Measurements from ENCODE around the gene ROCK2. TPM values are rescaled to one million over a fixed set of nuclear protein-coding genes. Genes with fewer than 3 reads are reported as not detected.

The ROCK2 gene
- total RNA-seq, 1 donor from 2014 or later: 36.1 TPM

DNA sequence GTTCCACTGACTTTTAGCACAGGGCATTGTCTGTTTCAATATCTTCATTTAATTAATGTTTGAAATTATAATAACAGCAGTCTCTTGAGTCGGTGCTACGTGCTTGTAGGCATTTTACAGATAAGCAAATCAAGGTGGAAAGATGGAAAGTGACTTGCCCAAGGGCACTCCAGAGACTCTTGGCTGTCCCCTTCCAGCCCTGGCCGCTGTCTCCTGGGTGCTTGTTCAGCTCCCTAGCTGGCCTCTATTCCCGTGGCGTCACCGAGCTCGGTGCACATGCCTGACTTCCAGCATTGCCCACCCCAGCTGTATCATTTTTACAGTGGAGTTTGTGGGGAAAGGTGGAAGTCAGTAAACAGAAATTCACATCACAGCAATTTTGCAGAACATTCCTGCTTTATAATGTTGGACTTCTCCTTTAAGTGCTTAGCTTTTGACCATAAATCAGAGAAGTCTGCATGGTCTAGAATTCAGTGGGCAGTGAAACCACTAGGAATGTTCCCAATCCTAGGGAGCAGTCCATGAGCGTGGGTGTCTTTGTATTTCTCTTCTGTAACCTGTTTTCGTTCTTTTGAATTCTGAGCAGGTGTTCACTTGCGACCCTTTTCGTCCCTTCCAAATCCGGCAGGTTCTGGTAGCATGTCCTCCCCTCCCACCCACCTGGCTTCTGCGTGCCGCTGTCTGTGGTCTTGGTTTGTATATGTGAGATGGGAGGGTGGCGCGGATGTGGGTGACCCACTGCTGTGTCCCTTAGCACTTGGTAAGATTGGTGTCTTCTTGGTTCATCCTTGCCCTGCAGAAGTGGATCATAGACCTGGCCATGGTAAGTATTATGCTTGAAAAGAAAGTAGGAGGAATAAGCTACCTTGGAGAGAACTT lies 180.8 kb downstream of the ROCK2 start:
- Mint-ChIP-seq H3K27me3 (ENCODE audit: insufficient read depth, low read depth) (peaks cover 3% of the 10 kb centered on the region), H3K36me3 (no peaks in the 10 kb centered on the region), H3K4me3 (peak overlapping the region; percentile 28), H3K27ac (peak overlapping the region; percentile 51), H3K9me3 (no peaks in the 10 kb centered on the region), H3K4me1 (peaks cover 27% of the 10 kb centered on the region)
- H3K9me3 ChIP-seq (ENCODE audit: low read depth): no peaks in the 10 kb centered on the region
- no peaks in the 10 kb centered on the region for H3K79me2 ChIP-seq (ENCODE audit: low read depth)
- H3K27me3 ChIP-seq: no peaks in the 10 kb centered on the region
- no peak overlapping the region for H3K27ac ChIP-seq
- no peak overlapping the region for H3K4me2 ChIP-seq
- no peak overlapping the region for H3K9ac ChIP-seq
- TF ChIP-seq EZH2 (IDR thresholded peaks at IDR 0.05): no peak
- H4K20me1 ChIP-seq (ENCODE audit: low read depth): no peaks in the 10 kb centered on the region
- no peak for DNase-seq (ENCODE audit: low spot score)
- H3K4me1 ChIP-seq: peaks cover 18% of the 10 kb centered on the region
- H3K4me3 ChIP-seq: no peak overlapping the region
- no peaks in the 10 kb centered on the region for H3K36me3 ChIP-seq
- no peak overlapping the region for H2AFZ ChIP-seq (replicated peaks)
- H3F3A ChIP-seq (ENCODE audit: low read depth): peaks cover 13% of the 10 kb centered on the region

DNA sequence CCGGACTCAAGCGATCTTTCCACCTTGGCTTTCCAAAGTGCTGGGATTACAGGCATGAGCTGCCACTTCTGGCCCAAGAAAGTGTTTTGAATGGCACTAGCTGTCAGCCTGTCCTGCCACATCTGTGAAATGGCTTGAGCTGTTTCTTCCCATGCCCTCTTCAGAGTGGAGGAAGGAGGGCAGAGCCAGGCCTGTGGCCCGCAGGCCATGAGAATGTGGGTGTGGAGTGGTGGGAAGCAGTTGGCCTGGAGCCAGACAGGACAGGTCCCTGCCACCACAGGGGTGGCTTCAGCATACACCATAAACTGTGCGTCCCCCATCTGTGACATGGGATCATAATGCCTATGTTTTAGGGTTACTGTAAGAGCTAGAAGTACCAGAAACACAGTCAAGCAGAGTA lies 182.7 kb downstream of the ROCK2 start:
- Histone ChIP-seq H2AFZ (replicated peaks) (no peak overlapping the region), H3K4me2 (no peak overlapping the region), H3K36me3 (no peaks in the 10 kb centered on the region), H3K27me3 (peaks cover 6% of the 10 kb centered on the region), H3F3A (ENCODE audit: low read depth) (peaks cover 7% of the 10 kb centered on the region), H3K9me3 (ENCODE audit: low read depth) (no peaks in the 10 kb centered on the region), H3K4me1 (peaks cover 13% of the 10 kb centered on the region), H3K27ac (no peak overlapping the region), H4K20me1 (ENCODE audit: low read depth) (peaks cover 6% of the 10 kb centered on the region), H3K79me2 (ENCODE audit: low read depth) (no peaks in the 10 kb centered on the region), H3K9ac (no peak overlapping the region), H3K4me3 (no peak overlapping the region)
- no peak for DNase-seq (ENCODE audit: low spot score)
- Mint-ChIP-seq H3K9me3 (no peaks in the 10 kb centered on the region), H3K27ac (no peak overlapping the region), H3K4me1 (peaks cover 19% of the 10 kb centered on the region), H3K27me3 (ENCODE audit: insufficient read depth, low read depth) (peaks cover 6% of the 10 kb centered on the region), H3K4me3 (no peak overlapping the region), H3K36me3 (no peaks in the 10 kb centered on the region)
- TF ChIP-seq EZH2 (IDR thresholded peaks at IDR 0.05) (no peak), EZH2phosphoT487 (IDR thresholded peaks at IDR 0.05) (no peak)
- TF ChIP-seq, protein P1, sequence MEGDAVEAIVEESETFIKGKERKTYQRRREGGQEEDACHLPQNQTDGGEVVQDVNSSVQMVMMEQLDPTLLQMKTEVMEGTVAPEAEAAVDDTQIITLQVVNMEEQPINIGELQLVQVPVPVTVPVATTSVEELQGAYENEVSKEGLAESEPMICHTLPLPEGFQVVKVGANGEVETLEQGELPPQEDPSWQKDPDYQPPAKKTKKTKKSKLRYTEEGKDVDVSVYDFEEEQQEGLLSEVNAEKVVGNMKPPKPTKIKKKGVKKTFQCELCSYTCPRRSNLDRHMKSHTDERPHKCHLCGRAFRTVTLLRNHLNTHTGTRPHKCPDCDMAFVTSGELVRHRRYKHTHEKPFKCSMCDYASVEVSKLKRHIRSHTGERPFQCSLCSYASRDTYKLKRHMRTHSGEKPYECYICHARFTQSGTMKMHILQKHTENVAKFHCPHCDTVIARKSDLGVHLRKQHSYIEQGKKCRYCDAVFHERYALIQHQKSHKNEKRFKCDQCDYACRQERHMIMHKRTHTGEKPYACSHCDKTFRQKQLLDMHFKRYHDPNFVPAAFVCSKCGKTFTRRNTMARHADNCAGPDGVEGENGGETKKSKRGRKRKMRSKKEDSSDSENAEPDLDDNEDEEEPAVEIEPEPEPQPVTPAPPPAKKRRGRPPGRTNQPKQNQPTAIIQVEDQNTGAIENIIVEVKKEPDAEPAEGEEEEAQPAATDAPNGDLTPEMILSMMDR (IDR thresholded peaks at IDR 0.05): no peak

DNA sequence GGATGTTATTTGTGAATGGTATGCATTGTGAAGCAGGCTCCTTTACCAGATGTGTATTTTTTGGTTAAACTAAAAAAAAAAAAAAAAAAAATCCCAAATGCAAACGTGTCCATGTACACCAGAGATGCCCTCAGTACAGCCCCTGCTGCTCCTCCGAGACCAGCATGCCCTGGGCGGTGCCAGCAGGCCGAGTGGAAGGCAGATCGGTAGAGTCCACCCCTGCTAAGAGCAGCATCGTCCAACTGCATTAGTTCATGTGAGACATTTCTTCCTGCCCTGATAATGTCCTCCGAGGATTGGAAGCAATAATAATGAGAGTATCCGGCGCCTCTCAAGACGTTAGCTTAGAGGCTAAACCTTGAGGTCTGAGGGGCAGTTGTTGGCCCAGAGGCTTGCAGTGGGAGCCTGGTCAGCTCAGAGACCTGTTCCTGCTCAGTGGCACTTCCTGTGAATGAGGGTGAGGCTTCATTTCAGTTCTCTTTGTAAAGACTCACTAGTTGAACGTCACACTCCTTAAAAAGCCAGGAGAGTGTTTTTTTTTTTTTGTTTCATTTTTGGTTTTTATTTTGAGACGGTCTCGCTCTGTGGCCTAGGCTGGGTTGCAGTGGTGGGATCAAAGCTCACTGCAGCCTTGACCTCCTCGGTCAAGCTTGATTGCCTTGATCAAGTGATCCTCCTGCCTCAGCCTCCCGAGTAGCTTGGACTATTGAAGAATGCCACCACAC lies 183.5 kb downstream of the ROCK2 start:
- H3K9me3 Mint-ChIP-seq: no peaks in the 10 kb centered on the region
- H3K4me1 ChIP-seq: peaks cover 13% of the 10 kb centered on the region
- no peak overlapping the region for H3K4me2 ChIP-seq
- DNase-seq (ENCODE audit: low spot score): no peak
- no peaks in the 10 kb centered on the region for H3K9me3 ChIP-seq (ENCODE audit: low read depth)
- H3F3A ChIP-seq (ENCODE audit: low read depth): peaks cover 9% of the 10 kb centered on the region
- H3K4me3 Mint-ChIP-seq: no peak overlapping the region
- H3K79me2 ChIP-seq (ENCODE audit: low read depth): no peaks in the 10 kb centered on the region
- no peak overlapping the region for H3K4me3 ChIP-seq
- peaks cover 22% of the 10 kb centered on the region for H3K4me1 Mint-ChIP-seq
- H3K27me3 Mint-ChIP-seq (ENCODE audit: insufficient read depth, low read depth): peaks cover 7% of the 10 kb centered on the region
- no peak overlapping the region for H3K27ac ChIP-seq
- H2AFZ ChIP-seq (replicated peaks): no peak overlapping the region
- no peaks in the 10 kb centered on the region for H3K36me3 Mint-ChIP-seq
- no peaks in the 10 kb centered on the region for H3K36me3 ChIP-seq
- H3K27ac Mint-ChIP-seq: no peak overlapping the region
- H3K9ac ChIP-seq: no peak overlapping the region
- TF ChIP-seq EZH2phosphoT487 (IDR thresholded peaks at IDR 0.05): no peak
- no peak for TF ChIP-seq EZH2 (IDR thresholded peaks at IDR 0.05)
- TF ChIP-seq, protein P1 (IDR thresholded peaks at IDR 0.05): no peak
- H4K20me1 ChIP-seq (ENCODE audit: low read depth): peaks cover 6% of the 10 kb centered on the region
- peaks cover 14% of the 10 kb centered on the region for H3K27me3 ChIP-seq

Data from neural progenitor cell (in vitro differentiated cells).